UCSD-AML1 (cell line): ENCODE results near the gene PPP1R14B.
A peak's percentile ranks its signal among the peaks of the same experiment; 100 is the strongest.

ENCODE experiments used
- DNase-seq: peaks from one replicate; lab custom pipeline; 2025; ENCODE audit not compliant: unreplicated experiment; lab: John Stamatoyannopoulos, UW

The PPP1R14B gene

DNA sequence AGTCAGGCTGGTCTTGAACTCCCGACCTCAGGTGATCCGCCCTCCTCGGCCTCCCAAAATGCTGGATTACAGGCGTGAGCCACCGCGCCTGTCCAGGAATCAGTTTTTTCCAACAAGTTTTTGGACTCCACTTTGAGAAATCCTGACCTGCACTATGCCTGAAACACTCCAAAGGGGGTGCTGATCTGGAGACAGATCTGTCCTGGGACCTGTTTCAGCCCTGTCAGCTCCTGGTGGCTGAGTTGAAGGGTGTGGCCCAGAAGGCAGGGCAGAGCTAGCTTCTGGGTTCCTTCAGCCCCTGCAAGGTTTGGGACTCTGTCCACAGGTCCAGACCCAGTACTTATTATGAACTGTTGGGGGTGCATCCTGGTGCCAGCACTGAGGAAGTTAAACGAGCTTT is 15.2 kb downstream of the PPP1R14B start:
- no peak for DNase-seq

DNA sequence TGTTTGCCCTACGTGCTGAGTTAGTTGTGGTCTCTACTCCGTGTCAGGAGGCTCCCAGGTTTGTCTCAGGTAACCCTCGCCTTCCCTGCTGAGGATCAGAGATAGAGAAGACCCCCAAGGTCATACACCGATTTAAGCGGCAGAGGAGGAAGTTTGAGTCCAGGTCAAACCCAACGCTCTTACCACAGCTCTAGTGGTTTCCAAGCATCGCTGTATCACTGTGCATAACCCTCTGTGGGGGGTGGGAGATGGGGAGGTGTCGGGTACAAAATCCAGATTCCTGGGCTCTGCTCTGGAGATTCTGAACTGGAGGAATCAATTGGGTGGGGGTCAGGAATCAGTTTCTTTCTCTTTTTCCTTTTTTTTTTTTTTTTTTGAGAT is 15.8 kb downstream of the PPP1R14B start:
- peak; percentile 56 for DNase-seq

GRCh38 chr11:64230171-64230984 is 16.4 kb downstream of the PPP1R14B start, which contains the start of gene DNAJC4:
Gene DNAJC4 (plus strand): TSS chr11:64230548. CDS start chr11:64230855, 307 bp downstream.
- DNase-seq = peak; percentile 90

- no peak for DNase-seq
Observed at GRCh38 chr11:64229744-64230170, 17.0 kb downstream of the PPP1R14B start.

- no peak for DNase-seq
Observed at GRCh38 chr11:64229090-64229743, 17.5 kb downstream of the PPP1R14B start.

GRCh38 chr11:64227405-64227956 is 19.3 kb downstream of the PPP1R14B start:
- DNase-seq = no peak

GRCh38 chr11:64226507-64227051 is 20.2 kb downstream of the PPP1R14B start:
- peak; percentile 78 for DNase-seq

DNA sequence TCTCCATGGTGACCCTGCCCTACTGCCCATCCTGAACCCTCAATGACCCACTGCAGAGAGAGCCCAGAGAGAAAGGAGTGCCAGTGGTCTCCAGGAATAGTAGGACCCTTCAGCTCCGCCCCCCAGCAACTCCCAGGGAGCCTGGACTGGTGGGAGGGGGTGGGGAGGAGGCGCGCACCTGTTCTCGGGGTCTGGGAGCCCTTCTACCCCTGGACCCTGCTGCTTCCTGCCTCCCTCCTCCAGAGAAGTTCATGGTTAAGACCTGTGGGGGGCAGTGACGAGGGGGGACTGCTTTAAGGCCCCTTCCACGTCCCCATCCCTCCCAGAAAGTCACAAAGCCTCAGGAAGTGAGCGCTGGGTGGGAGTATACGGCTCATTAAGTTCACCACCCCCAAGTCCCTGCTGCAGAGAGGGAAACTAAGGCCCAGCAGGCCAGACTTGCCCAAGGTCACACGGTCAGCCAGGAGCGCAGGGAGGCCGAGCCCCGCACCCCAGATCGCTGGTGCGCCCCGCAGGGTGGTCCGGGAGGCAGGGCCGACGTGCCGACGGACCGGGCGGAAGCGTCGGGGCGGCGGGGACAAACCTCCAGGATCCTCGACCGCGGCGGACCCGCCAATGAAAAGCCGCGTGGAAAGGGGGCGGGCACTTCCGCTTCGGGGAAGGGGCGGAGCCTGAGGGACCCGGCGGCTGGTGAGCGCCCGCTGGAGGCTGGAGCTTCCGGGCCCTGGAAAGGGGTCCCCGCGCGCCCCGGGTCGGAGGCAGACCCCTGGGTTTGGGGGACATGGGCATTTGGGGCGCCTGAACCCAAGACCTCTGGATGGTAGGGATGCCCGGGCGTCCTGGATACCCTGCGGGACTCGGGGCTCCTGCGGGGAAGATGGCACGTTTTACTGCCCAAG is 20.9 kb downstream of the PPP1R14B start, which contains the start of the genes NUDT22 and TRPT1:
TSS of gene NUDT22 (plus strand) at position 667 of the 899 bp plus-strand sequence. CDS start 379 bp downstream, outside the sequence.
TSS of gene TRPT1 (minus strand) at position 579 of the 899 bp plus-strand sequence. CDS start at position 253, 326 bp downstream.
- peak; percentile 95 for DNase-seq

DNA sequence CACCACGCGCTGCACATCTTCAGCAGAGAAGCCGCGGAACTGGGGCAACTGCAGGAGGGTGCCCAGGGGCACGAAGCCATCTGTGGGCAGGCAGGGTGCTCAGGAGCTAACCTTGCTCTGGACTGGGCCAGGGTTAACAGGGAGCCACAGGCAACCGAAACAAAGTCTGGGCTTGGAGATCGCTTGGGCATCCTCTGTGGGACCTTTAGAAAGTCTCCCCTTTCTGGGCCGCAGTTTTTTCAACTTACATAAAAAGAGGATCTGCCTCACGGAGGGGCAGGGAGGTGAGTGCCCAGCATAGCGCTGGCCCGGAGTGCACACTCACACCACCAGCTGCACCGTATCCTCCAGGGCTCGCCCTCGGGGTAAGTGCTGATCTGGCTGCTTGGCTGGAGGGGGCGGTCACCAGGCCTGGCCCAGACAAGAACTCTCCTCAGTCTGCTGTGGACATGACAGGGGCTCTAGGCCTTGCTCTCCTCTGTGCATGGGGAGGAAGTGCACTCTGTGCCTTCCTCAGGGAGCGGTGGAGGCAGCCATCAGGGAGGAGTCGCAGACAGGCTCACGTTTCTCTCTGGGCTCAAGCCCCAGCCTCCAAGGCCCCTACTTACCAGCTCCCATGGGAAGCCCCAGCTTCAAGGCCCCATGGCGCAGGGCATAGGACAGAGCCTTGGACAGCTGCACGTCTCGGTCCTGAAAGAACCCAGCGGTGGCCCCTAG is 21.7 kb downstream of the PPP1R14B start:
- DNase-seq = peak; percentile 62

DNA sequence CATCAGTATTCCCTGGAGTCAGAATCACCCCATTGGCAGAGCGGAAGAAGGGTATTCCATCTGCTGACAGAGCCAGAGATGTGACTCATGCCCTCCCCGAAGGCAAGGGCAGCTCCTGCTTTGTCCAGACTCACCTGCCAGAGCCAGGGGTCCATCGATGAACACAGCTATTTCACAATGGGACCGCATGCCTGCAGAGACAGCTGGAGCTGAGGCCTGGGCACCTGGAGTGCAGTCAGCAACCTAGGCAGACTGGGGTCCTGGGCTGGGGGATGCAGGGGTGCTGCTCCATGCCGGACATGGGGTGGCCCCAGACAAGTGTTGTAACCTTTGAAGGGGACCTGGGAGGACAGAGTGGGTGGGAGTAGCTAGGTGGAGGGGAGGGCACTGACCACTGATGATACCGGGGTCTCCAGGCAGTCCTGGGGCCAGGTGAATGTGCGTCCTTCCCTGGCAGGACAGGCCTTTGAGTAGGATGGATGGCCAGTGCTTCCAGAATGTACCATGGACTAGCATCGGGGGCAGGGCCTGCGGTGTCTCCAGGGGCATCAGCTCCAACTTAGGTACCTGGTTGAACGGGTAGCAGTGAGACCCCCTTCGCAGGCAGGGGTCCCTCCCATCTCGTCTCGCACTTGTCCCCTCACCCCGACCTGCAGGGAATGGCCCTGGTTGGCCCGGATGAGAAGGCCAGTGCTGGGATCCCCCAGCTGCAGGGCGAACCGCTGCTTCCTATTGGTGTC is 22.4 kb downstream of the PPP1R14B start:
- peak; percentile 54 for DNase-seq

DNA sequence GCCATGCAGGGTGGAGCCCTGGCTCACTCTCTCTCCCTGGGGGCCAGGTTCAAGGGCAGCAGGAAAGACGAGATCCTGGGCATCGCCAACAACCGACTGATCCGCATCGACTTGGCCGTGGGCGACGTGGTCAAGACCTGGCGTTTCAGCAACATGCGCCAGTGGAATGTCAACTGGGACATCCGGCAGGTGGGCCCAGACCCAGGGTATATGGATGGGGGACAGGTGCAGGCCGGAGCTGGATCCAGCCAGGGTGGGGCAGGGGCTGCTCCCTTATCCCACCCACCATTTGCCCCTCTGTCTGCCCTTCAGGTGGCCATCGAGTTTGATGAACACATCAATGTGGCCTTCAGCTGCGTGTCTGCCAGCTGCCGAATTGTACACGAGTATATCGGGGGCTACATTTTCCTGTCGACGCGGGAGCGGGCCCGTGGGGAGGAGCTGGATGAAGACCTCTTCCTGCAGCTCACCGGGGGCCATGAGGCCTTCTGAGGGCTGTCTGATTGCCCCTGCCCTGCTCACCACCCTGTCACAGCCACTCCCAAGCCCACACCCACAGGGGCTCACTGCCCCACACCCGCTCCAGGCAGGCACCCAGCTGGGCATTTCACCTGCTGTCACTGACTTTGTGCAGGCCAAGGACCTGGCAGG is 23.6 kb downstream of the PPP1R14B start:
- no peak for DNase-seq

DNA sequence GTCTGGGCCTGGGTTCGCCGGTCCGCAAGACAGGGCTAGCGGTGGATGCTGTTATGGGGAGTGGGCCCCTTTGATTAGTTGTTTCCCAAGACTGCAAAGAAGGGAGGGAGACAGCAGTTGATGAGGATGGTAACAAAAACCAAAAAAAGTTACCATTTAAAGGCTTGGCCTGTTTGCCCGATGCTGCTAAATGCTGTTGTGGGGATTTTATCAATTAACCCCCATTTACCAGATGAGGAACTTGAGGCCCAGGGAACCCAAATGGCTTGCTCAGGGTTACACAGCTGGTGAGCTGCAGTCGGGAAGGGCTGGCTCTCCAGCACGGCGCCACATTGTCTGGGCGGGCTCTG is 24.1 kb downstream of the PPP1R14B start:
- no peak for DNase-seq

GRCh38 chr11:64220798-64221197 is 25.9 kb downstream of the PPP1R14B start:
- DNase-seq = no peak

DNA sequence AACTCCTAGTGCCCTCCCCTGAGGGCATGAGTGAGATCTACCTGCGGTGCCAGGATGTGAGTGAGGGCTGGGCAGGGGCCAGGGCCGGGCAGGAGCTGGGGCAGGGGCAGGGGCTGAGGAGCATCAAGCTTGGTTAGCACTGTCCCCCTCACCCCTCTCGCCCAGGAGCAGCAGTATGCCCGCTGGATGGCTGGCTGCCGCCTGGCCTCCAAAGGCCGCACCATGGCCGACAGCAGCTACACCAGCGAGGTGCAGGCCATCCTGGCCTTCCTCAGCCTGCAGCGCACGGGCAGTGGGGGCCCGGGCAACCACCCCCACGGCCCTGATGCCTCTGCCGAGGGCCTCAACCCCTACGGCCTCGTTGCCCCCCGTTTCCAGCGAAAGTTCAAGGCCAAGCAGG is 26.5 kb downstream of the PPP1R14B start:
- DNase-seq = no peak

DNA sequence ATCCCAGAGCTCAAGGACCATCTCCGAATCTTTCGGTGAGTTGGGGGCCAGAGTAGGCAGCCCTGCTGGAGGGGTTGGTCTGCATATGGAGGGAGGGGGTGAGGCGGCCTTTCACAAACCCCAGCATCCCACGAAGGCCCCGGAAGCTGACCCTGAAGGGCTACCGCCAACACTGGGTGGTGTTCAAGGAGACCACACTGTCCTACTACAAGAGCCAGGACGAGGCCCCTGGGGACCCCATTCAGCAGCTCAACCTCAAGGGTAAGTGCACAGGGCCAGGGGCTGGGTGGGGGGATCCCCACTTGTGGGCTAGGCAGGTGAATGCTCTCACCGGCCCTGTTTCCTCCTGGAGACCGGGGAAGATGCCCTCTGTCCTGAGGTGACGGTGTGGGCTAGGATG is 27.0 kb downstream of the PPP1R14B start:
- no peak for DNase-seq

DNA sequence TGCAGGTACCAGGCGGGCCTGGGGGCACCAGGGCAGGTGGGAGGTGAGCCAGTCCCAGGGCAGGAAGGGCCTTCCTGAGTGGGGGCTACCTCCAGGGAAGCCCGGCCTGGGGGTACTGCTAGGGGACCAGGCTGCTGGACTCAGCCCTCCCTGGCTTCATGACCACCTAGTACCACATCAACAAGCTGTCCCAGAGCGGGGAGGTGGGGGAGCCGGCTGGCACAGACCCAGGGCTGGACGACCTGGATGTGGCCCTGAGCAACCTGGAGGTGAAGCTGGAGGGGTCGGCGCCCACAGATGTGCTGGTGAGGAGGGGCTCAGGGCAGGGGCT is 27.4 kb downstream of the PPP1R14B start:
- no peak for DNase-seq

DNA sequence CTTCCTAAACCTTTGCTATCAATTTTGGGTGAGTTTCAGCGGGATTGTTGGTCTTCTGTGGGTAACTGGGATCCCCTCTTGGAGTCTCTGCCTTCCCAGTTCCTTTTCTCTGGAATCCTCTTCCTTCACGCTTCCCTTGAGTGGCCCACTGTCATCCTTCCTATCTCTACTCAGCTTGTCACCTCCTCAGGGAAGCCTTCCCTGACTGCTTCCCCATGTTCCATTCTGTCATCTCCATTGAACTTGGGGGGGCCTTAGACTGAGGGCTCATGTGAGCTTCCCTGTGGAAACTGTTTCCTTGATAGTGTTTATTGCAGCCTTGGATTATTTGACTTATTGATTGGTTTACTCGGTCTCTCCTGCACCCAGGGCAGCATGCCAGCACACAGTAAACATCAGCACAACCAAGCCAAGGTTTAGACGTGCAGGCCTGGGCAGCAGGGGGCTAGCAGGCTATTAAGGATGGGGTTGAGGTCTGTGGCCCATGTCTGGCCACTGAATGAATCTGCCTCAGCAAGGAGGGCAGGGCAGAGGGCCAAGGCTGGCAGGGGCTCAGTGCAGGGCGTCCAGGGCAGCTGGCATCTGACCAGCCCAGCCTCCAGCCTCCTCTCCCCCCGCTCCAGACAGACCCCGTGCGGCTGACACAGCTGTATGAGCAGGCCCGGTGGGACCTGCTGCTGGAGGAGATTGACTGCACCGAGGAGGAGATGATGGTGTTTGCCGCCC is 28.0 kb downstream of the PPP1R14B start:
- no peak for DNase-seq

- no peak for DNase-seq
Observed at GRCh38 chr11:64216879-64217278, 29.9 kb downstream of the PPP1R14B start.
